Retinal pigment epithelial cell (primary cell): ENCODE data around the gene TMX3.

Experiments
- DNase-seq: peaks from one replicate; pipeline ENCODE4 v3.0.0-alpha.2; 2010; ENCODE audit warnings: low read depth
- H3K4me3 ChIP-seq: 2 replicates; pipeline ENCODE4 v1.5.1; 2011; ENCODE audit warnings: mild to moderate bottlenecking, low read length, control low read depth, moderate library complexity
- TF ChIP-seq, protein P1 (sequence below): conservative IDR thresholded peaks from 2 replicates; pipeline ENCODE4 v1.5.1; 2011; ENCODE audit warnings: low read depth, low read length, control low read depth, inconsistent platforms

The TMX3 gene

DNA sequence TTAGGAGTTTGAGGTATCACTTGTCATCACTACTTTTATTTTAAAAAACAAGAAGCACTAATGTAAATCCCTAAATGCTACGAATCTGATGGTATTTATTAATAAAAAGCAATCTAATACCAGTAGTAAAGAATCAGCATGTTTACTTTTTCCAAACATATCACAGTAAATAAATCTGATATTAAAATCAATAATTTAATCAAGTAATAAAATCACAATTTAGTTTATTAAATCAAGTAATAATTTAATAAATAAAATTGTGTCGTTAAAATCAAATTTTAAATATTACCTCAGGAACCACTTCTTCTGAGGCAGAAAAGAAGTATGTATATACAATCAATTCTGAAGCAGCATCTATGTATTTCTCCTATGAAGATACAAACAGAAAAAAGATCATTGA, 18.0 kb downstream of the TMX3 start:
- H3K4me3 ChIP-seq = no peak overlapping the region
- TF ChIP-seq, protein P1, sequence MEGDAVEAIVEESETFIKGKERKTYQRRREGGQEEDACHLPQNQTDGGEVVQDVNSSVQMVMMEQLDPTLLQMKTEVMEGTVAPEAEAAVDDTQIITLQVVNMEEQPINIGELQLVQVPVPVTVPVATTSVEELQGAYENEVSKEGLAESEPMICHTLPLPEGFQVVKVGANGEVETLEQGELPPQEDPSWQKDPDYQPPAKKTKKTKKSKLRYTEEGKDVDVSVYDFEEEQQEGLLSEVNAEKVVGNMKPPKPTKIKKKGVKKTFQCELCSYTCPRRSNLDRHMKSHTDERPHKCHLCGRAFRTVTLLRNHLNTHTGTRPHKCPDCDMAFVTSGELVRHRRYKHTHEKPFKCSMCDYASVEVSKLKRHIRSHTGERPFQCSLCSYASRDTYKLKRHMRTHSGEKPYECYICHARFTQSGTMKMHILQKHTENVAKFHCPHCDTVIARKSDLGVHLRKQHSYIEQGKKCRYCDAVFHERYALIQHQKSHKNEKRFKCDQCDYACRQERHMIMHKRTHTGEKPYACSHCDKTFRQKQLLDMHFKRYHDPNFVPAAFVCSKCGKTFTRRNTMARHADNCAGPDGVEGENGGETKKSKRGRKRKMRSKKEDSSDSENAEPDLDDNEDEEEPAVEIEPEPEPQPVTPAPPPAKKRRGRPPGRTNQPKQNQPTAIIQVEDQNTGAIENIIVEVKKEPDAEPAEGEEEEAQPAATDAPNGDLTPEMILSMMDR = no peak
- DNase-seq = no peak

DNA sequence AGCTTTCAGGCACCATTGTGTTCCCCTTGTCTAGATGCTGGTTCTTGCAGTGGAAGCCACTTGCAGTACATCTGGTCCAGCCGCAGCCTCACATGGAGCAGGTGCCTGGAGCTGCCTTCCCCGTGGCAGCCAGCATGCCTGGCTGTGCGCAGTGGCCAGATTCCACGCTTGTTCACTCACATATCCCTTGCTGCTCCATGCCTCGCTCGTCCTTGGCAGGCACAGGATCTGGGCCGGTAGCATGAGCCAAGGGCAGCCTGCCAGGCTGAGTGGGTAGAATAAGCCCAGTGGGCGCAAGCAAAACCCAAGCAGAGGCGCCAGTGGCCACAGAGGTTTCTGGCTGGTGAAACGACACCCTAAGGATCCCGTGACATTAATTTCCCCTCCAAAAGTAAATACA, 20.6 kb downstream of the TMX3 start:
- TF ChIP-seq, protein P1 = no peak

DNA sequence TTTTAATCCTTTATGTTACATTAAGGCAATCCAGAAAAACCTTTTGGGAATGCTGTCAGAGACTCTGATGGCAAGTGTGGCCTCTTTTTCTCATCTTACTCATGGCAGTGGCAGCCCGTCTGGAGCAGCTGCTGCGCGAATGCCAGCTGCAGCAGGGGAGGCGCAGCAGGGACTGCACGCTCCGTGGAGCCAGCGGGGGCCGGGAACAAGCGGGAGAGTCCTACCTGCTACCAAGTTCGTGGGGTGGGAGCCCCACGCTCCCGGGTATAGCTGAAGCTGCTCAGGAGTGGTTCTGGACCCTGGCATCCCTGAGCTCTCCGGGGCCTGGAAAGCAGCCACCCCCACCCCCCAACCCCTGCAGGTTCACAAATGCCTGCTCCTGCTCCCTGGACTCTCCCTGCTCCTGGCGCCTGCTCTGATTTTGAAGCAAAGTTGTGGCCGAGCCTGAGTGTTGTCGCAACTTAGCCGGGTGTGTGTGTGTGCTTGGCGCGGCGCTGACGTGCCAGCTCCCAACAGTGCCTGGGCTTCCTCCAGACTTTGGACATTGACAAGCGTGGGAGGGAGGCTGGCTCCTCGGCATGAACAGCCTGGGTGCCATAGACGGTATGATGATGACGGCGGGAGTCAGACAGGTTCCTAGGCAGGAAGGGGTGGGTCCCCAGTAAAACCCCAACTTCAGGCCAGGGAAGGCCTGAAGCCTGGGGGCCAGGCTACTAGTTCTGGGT, 21.7 kb downstream of the TMX3 start:
- TF ChIP-seq, protein P1 = no peak
- H3K4me3 ChIP-seq = no peak overlapping the region
- DNase-seq = no peak

More for the DNA sequence above, 20.6 kb downstream of the TMX3 start:
- no peak overlapping the region for H3K4me3 ChIP-seq
- DNase-seq = no peak

DNA sequence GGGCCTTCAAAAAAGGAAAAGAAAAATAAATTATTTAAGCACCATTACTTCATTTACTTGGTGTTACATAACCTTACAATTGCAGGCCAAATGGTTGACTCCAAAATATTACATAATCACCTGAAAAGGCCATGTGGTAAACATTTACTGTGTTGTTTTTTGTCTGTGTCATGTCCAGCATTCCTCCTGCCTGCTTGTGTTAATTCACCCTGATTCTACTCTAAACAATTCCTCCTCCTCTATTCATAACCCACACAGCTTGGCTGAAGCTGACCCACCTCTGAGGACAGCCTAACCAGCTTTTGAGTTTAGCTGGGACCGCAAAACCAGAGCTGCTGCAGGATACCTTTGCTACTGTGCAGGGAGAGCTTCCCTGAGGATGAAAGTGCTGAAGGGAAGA, 35.4 kb downstream of the TMX3 start:
- TF ChIP-seq, protein P1 = no peak
- DNase-seq = no peak
- H3K4me3 ChIP-seq = no peak overlapping the region

DNA sequence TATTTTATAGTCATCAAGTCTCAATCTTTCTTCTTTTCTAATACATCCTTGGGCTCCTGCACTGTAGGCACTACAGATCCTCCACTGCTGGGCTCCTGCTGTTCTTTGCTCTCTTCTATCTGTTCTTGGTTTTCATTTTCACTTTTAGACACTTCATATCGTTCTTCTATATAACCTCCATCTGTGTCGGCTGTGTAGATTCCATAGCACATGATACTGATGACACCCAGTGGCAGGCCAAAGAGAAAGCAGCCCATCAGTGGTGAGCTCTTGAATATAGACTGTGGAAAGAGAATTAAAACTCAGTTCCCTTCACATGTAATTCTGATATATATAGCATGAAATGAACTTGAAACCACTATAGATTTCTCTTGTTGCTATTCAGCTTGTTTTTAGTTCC, 38.0 kb downstream of the TMX3 start:
- H3K4me3 ChIP-seq = no peak overlapping the region
- DNase-seq = no peak
- TF ChIP-seq, protein P1 = no peak

DNA sequence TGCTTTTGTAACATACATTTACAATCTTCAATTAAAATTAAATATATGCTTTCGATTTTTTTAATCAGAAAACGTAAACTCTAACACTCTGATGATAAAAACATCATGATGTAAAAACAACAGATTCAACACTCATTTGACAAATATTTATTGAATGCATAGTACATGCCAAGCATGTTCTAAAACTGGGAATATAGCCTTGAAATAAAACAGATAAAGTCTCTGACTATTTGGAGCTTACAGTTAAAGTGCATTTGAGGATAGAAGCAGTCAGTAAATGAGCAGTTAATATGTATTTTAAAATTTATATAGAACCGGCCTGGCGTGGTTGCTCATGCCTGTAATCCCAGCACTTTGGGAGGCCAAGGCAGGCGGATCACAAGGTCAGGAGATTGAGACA, 47.8 kb downstream of the TMX3 start:
- no peak for DNase-seq
- no peak overlapping the region for H3K4me3 ChIP-seq
- TF ChIP-seq, protein P1 = no peak

DNA sequence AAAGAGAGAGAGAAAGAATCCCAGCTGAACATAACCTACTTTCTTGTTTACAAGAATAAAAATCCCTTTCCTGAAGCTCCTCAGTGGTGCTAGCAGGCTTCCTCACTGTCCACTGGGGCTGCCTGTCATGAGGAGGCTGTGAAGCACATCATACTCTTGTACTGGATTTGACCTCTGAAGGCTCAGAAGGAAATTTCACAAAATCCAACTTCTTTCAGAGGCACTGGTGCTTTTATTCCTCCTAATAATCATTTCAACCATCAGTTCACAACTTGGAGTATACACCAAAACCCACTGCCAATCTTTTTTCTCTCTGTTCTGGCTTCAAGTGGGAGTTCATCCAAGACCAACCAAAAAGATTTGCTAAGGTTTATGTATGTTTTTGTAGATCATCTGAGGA, 48.5 kb downstream of the TMX3 start:
- no peak overlapping the region for H3K4me3 ChIP-seq
- no peak for DNase-seq
- TF ChIP-seq, protein P1 = no peak
